ENCODE data around the gene PLEKHA1.

DNA sequence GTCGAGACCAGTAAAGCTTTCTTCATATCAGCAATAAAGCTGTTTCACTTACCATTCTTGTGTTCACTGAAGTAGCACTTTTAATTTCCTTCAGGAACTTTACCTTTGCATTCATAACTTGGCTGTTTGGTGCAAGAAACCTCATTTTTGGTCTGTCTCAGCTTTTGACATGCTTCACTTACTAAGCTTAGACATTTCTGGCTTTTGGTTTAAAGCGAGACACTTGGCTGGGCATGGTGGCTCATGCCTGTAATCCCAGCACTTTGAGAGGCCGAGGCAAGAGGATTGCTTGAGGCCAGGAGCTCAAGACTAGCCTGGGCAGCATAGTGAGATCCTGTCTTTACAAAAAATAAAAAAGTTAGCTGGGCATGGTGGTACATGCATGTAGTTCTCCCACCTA is 15.8 kb downstream of the PLEKHA1 start:
- TF ChIP-seq POLR2A (IDR thresholded peaks at IDR 0.05; ENCODE audit: borderline replicate concordance, extremely low read depth, insufficient read depth, insufficient read length): no peak
- no peak for TF ChIP-seq EZH2 (IDR thresholded peaks at IDR 0.05)
- TF ChIP-seq, protein P1, sequence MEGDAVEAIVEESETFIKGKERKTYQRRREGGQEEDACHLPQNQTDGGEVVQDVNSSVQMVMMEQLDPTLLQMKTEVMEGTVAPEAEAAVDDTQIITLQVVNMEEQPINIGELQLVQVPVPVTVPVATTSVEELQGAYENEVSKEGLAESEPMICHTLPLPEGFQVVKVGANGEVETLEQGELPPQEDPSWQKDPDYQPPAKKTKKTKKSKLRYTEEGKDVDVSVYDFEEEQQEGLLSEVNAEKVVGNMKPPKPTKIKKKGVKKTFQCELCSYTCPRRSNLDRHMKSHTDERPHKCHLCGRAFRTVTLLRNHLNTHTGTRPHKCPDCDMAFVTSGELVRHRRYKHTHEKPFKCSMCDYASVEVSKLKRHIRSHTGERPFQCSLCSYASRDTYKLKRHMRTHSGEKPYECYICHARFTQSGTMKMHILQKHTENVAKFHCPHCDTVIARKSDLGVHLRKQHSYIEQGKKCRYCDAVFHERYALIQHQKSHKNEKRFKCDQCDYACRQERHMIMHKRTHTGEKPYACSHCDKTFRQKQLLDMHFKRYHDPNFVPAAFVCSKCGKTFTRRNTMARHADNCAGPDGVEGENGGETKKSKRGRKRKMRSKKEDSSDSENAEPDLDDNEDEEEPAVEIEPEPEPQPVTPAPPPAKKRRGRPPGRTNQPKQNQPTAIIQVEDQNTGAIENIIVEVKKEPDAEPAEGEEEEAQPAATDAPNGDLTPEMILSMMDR (IDR thresholded peaks at IDR 0.05 in 2 of 3, conservative IDR thresholded peaks at IDR 0.05 in 1 of 3; ENCODE audit: borderline replicate concordance in 1 of 3, insufficient read depth in 1 of 3, low read depth in 2 of 3, low read length in 2 of 3): no peak
- TF ChIP-seq, protein P2, sequence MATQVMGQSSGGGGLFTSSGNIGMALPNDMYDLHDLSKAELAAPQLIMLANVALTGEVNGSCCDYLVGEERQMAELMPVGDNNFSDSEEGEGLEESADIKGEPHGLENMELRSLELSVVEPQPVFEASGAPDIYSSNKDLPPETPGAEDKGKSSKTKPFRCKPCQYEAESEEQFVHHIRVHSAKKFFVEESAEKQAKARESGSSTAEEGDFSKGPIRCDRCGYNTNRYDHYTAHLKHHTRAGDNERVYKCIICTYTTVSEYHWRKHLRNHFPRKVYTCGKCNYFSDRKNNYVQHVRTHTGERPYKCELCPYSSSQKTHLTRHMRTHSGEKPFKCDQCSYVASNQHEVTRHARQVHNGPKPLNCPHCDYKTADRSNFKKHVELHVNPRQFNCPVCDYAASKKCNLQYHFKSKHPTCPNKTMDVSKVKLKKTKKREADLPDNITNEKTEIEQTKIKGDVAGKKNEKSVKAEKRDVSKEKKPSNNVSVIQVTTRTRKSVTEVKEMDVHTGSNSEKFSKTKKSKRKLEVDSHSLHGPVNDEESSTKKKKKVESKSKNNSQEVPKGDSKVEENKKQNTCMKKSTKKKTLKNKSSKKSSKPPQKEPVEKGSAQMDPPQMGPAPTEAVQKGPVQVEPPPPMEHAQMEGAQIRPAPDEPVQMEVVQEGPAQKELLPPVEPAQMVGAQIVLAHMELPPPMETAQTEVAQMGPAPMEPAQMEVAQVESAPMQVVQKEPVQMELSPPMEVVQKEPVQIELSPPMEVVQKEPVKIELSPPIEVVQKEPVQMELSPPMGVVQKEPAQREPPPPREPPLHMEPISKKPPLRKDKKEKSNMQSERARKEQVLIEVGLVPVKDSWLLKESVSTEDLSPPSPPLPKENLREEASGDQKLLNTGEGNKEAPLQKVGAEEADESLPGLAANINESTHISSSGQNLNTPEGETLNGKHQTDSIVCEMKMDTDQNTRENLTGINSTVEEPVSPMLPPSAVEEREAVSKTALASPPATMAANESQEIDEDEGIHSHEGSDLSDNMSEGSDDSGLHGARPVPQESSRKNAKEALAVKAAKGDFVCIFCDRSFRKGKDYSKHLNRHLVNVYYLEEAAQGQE (IDR thresholded peaks at IDR 0.05; ENCODE audit: low read depth): no peak
- TF ChIP-seq YY1 (IDR thresholded peaks at IDR 0.05; ENCODE audit: extremely low read depth, insufficient replicate concordance, low read depth, low read length): no peak
